ENCODE data around the gene DNAJC16.

DNA sequence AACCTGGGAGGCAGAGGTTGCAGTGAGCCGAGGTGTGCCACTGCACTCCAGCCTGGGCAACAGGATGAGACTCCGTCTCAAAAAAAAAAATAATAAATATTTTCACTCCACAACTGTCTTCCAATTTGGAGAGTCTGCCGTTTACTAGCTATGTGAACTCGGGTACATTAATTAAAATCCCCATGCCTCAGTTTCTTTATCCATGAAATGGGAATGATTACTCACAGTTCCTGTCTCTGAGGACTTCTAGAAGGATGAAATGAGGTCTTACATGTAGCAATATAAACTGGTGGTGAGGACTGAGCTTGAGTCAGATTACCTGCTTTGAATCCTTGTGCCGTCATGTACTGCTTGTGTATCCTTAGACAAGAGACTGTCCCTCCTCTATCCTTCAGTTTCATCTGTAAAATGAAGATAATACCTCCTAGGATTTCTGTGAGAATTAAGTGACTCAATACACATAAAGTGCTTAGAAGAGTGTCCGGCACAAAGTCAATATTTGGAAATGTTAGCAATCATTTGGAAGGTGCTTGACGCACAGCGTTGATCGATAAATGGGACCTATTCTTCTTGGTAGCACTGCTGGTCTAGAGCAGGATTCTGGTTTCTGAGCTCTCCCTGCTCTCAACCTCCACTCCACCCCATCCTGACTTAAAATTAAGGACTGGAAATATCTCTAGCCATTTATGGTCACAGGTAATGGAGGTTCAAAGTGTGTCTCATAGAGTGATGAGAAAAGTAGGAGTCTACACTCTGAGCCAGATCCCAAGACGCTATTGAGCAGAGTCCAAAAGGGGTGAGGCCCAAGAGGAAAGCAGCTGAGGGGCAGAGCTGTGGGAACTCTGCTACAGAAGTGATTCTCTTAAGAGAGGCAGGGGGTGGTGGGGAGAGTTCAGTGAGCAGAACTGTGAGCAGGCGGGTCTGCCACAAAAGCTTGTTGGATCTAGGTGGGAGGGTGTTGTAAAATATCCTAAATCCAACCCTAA, 79.0 kb downstream of the DNAJC16 start:
- no peak for TF ChIP-seq POLR2A (IDR thresholded peaks at IDR 0.05; ENCODE audit: low read depth, low read length)
- no peak for TF ChIP-seq POLR2AphosphoS5 (IDR thresholded peaks at IDR 0.05; ENCODE audit: low read depth, low read length)
- TF ChIP-seq PAX5 (IDR thresholded peaks at IDR 0.05; ENCODE audit: insufficient read depth, low read length, severe bottlenecking) = no peak
